CD14-positive monocyte (primary cell): ENCODE results near the gene BRK1. TPM values are rescaled to one million over a fixed set of nuclear protein-coding genes. Genes with fewer than 3 reads are reported as not detected.

Source experiments
- DNase-seq, 3 donors: peaks; one replicate each; pipeline ENCODE4 v3.0.0-alpha.2; 2011 to 2022
- H2AFZ ChIP-seq: 2 replicates; pipeline ENCODE4 v1.6.0; 2012; ENCODE audit warnings: mild to moderate bottlenecking, low read depth, low read length, inconsistent platforms; ENCODE audit not compliant: insufficient read depth, poor library complexity, severe bottlenecking
- H3K27ac ChIP-seq, 2 donors: 1 replicate in 1 of 2; 2 replicates in 1 of 2; pipeline ENCODE4 v1.5.1; 2012 to 2013; ENCODE audit warnings: low read length in 2 of 2, control low read depth in 1 of 2, inconsistent platforms in 1 of 2, low read depth in 1 of 2, mild to moderate bottlenecking in 1 of 2
- H3K27me3 ChIP-seq, 2 donors: one replicate each; pipeline versions ENCODE4 v1.6.0 to v1.6.1; 2011 to 2013; ENCODE audit warnings: low read length in 2 of 2; ENCODE audit not compliant: control insufficient read depth in 2 of 2, insufficient read depth in 2 of 2
- H3K36me3 ChIP-seq, 2 donors: replicated peaks in 1 of 2; 1 replicate in 1 of 2; 2 replicates in 1 of 2; pipeline versions ENCODE4 v1.5.1 to v1.6.1; 2012 to 2013; ENCODE audit warnings: low read length in 2 of 2, control low read depth in 1 of 2, inconsistent platforms in 1 of 2, mild to moderate bottlenecking in 1 of 2; ENCODE audit not compliant: insufficient read depth in 2 of 2, control insufficient read depth in 1 of 2
- H3K4me1 ChIP-seq, 2 donors: 1 replicate in 1 of 2; 2 replicates in 1 of 2; pipeline versions ENCODE4 v1.5.1 to v1.6.1; 2012 to 2013; ENCODE audit warnings: low read length in 2 of 2, control low read depth in 1 of 2, inconsistent platforms in 1 of 2, mild to moderate bottlenecking in 1 of 2, moderate library complexity in 1 of 2; ENCODE audit not compliant: insufficient read depth in 2 of 2, control insufficient read depth in 1 of 2
- H3K4me2 ChIP-seq: replicated peaks from 2 replicates; pipeline ENCODE3; 2012; ENCODE audit warnings: low read length, moderate library complexity, mild to moderate bottlenecking; ENCODE audit not compliant: poor library complexity, severe bottlenecking; ENCODE audit errors: extremely low read depth
- H3K4me3 ChIP-seq, 3 experiments: fragments of 200-600 bp in 1 of 3; sonication (generic) in 1 of 3; replicated peaks in 1 of 3; 1 replicate in 2 of 3; 2 replicates in 1 of 3; pipeline ENCODE4 v1.5.1; 2011 to 2013; ENCODE audit warnings: low read length in 3 of 3, mild to moderate bottlenecking in 3 of 3, control low read depth in 2 of 3, low read depth in 2 of 3, inconsistent platforms in 1 of 3, moderate library complexity in 1 of 3
- H3K79me2 ChIP-seq: 2 replicates; pipeline ENCODE4 v1.6.0; 2012; ENCODE audit warnings: mild to moderate bottlenecking, control low read depth, inconsistent platforms, low read length, moderate library complexity; ENCODE audit not compliant: insufficient read depth
- H3K9ac ChIP-seq: 2 replicates; pipeline ENCODE4 v1.6.0; 2017; ENCODE audit warnings: low read length, mild to moderate bottlenecking; ENCODE audit not compliant: insufficient read depth, poor library complexity, severe bottlenecking
- H3K9me3 ChIP-seq, 2 donors: replicated peaks in 1 of 2; 1 replicate in 1 of 2; 2 replicates in 1 of 2; pipeline versions ENCODE4 v1.5.1 to v1.6.1; 2012 to 2013; ENCODE audit warnings: low read length in 2 of 2, control low read depth in 1 of 2; ENCODE audit not compliant: control insufficient read depth in 1 of 2, insufficient read depth in 1 of 2
- H4K20me1 ChIP-seq: 2 replicates; pipeline ENCODE4 v1.6.0; 2012; ENCODE audit warnings: mild to moderate bottlenecking, low read length, control low read depth, moderate library complexity; ENCODE audit not compliant: insufficient read depth
- H3K27ac Mint-ChIP-seq, 7 donors: one replicate each; pipeline ENCODE4 v1.8.0; 2020; ENCODE audit warnings: mild to moderate bottlenecking in 7 of 7, mixed read lengths in 7 of 7, moderate library complexity in 6 of 7, inconsistent platforms in 2 of 7
- H3K27me3 Mint-ChIP-seq, 3 donors: one replicate each; pipeline ENCODE4 v1.8.0; 2021 to 2022; ENCODE audit warnings: low read depth in 3 of 3, mild to moderate bottlenecking in 3 of 3, mixed read lengths in 3 of 3, moderate library complexity in 3 of 3, inconsistent platforms in 1 of 3
- H3K36me3 Mint-ChIP-seq, 2 donors: one replicate each; pipeline ENCODE4 v1.8.0; 2020; ENCODE audit warnings: mixed read lengths in 2 of 2, inconsistent platforms in 1 of 2, mild to moderate bottlenecking in 1 of 2
- H3K4me1 Mint-ChIP-seq: one replicate; pipeline ENCODE4 v1.8.0; 2020; ENCODE audit warnings: mild to moderate bottlenecking, mixed read lengths
- H3K4me3 Mint-ChIP-seq, 2 donors: one replicate each; pipeline ENCODE4 v1.8.0; 2020; ENCODE audit warnings: mild to moderate bottlenecking in 2 of 2, mixed read lengths in 2 of 2, moderate library complexity in 1 of 2
- H3K9me3 Mint-ChIP-seq, 7 donors: one replicate each; pipeline ENCODE4 v1.8.0; 2020 to 2022; ENCODE audit warnings: mixed read lengths in 7 of 7, mild to moderate bottlenecking in 6 of 7, moderate library complexity in 6 of 7, inconsistent platforms in 2 of 7
- WGBS: methylation state at CpG from one replicate; pipeline ENCODE4 v1.1.5; 2013; ENCODE audit warnings: missing lambda C conversion rate; ENCODE audit not compliant: insufficient coverage; 5-methylcytosine and 5-hydroxymethylcytosine counted together
- intact Hi-C, 2 donors: fragments of 100-400 bp; cut with micrococcal nuclease; formaldehyde crosslinking; loops; one replicate each; pipeline versions ENCODE4 v1.15.0 to v1.15.1; 2023
- polyA plus RNA-seq, 3 donors: library from polyadenylated mRNA; depleted of rRNA in 1 of 3; unstranded in 2 of 3; stranded (reverse) in 1 of 3; fragments of 300-500 nt in 2 of 3; fragments of >200 nt in 1 of 3; fragmentation: Illumina TruSeq in 2 of 3; gene quantifications; 1 replicate in 2 of 3; 2 replicates in 1 of 3; pipeline ENCODE4 v1.2.3, GENCODE V29; 2012 to 2021
- TF ChIP-seq, protein P1 (sequence below): fragments of 200-600 bp; IDR thresholded peaks from one replicate; pipeline ENCODE4 v1.8.0; 2022; ENCODE audit warnings: antibody characterized with exemption, mild to moderate bottlenecking

Gene BRK1
- polyA plus RNA-seq, 3 donors, result 144 to 318 (median 295) TPM

DNA sequence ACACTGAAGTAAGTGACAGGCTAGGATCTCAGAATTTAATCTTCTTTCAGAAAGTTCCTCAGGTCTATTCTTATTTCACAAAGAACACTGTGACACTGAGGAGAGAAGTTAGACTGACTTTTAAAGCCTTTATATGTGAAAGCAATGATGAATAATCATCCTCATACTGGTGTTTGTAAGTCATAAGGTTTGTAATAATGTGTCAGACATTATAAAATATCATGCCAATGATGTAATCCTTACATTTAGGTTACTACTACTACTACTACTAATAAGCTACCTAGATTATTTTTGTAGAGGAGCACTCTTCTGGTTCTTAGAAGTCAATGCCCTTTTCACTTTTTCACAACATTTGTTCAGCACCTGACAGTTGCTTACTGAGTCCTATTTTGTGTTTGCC, 40.8 kb upstream of the BRK1 start:
- intact Hi-C loops, result no loop called here
- TF ChIP-seq, protein P1, sequence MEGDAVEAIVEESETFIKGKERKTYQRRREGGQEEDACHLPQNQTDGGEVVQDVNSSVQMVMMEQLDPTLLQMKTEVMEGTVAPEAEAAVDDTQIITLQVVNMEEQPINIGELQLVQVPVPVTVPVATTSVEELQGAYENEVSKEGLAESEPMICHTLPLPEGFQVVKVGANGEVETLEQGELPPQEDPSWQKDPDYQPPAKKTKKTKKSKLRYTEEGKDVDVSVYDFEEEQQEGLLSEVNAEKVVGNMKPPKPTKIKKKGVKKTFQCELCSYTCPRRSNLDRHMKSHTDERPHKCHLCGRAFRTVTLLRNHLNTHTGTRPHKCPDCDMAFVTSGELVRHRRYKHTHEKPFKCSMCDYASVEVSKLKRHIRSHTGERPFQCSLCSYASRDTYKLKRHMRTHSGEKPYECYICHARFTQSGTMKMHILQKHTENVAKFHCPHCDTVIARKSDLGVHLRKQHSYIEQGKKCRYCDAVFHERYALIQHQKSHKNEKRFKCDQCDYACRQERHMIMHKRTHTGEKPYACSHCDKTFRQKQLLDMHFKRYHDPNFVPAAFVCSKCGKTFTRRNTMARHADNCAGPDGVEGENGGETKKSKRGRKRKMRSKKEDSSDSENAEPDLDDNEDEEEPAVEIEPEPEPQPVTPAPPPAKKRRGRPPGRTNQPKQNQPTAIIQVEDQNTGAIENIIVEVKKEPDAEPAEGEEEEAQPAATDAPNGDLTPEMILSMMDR, result no peak
- Mint-ChIP-seq H3K4me3 (no peak overlapping the region), H3K4me1 (no peaks in the 10 kb centered on the region), H3K9me3 (no peaks in the 10 kb centered on the region), H3K36me3 (peaks cover 19 to 44% of the 10 kb centered on the region in 2 donors), H3K27ac (no peak overlapping the region), H3K27me3 (no peaks in the 10 kb centered on the region)
- no peak overlapping the region for H3K27ac ChIP-seq
- no peaks in the 10 kb centered on the region for H3K79me2 ChIP-seq
- DNase-seq, result no peak
- no peak overlapping the region for H3K9ac ChIP-seq
- H3K4me3 ChIP-seq, result no peak overlapping the region
- H3K4me2 ChIP-seq, result no peak overlapping the region
- no peaks in the 10 kb centered on the region for H3K9me3 ChIP-seq
- H4K20me1 ChIP-seq, result no peaks in the 10 kb centered on the region
- H2AFZ ChIP-seq, result no peak overlapping the region
- no peaks in the 10 kb centered on the region for H3K4me1 ChIP-seq
- peaks cover 14 to 30% of the 10 kb centered on the region in 2 donors for H3K36me3 ChIP-seq
- H3K27me3 ChIP-seq, result no peaks in the 10 kb centered on the region

DNA sequence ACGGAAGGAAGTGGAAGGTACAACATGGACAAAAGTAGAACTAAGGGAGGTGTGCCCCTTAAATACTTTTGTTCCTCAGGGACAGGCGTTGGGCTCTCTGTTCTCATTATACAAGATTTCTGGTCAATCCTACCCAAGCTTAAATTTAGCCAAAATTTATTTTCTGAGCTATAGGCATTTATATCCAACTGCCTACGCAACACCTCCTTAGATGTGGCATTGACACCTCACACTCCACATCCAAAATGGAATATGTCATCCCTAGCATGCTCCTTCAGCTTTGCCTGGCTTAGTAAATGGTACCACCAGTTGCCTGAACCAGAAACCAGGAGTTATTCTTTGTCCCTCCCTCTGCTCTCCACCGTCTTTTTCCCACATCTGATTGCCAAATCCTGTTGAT, 33.6 kb upstream of the BRK1 start:
- Mint-ChIP-seq H3K9me3 (no peaks in the 10 kb centered on the region), H3K27me3 (no peaks in the 10 kb centered on the region), H3K27ac (peak overlapping the region in 2 of 7 donors; percentile 20 to 54), H3K4me1 (no peaks in the 10 kb centered on the region), H3K4me3 (no peak overlapping the region), H3K36me3 (peaks cover 34 to 72% of the 10 kb centered on the region in 2 donors)
- H3K79me2 ChIP-seq, result no peaks in the 10 kb centered on the region
- TF ChIP-seq, protein P1, result no peak
- H3K9me3 ChIP-seq, result no peaks in the 10 kb centered on the region
- no peak overlapping the region for H3K4me2 ChIP-seq
- intact Hi-C loops, result no loop called here
- DNase-seq, result no peak
- WGBS, result 100% methylated on average over 2 of the region's 4 CpGs
- H3K4me3 ChIP-seq, result no peak overlapping the region
- H3K36me3 ChIP-seq, result peaks cover 18 to 68% of the 10 kb centered on the region in 2 donors
- no peak overlapping the region for H3K27ac ChIP-seq
- H4K20me1 ChIP-seq, result no peaks in the 10 kb centered on the region
- no peak overlapping the region for H2AFZ ChIP-seq
- no peak overlapping the region for H3K9ac ChIP-seq
- H3K4me1 ChIP-seq, result no peaks in the 10 kb centered on the region
- H3K27me3 ChIP-seq, result no peaks in the 10 kb centered on the region
